GM10847 (cell line): ENCODE data around the gene IL22RA2.

Experiments
- POLR2A ChIP-seq: IDR thresholded peaks from 2 replicates; pipeline ENCODE4 v1.6.1; 2011; ENCODE audit not compliant: insufficient read length; ENCODE audit errors: extremely low read depth

Gene IL22RA2

DNA sequence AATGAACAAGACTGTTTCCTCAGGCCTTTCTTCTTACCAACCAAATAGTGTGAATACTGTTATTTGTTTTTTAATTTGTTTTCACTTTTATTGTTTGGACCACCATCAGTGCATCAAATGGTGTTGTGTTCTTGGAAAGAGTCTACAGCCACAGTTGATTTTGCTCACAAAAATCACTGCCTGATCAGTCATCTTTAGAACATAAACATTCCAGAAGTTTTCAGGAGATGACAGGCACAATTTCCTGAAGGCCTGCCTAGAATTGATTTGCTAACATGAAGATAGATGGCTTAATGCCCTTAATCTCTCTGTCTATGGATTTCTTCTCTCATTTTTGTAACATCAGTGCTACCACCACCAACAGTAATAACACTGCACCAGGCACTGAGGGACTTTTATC, 13.5 kb downstream of the IL22RA2 start:
- TF ChIP-seq POLR2A: no peak

DNA sequence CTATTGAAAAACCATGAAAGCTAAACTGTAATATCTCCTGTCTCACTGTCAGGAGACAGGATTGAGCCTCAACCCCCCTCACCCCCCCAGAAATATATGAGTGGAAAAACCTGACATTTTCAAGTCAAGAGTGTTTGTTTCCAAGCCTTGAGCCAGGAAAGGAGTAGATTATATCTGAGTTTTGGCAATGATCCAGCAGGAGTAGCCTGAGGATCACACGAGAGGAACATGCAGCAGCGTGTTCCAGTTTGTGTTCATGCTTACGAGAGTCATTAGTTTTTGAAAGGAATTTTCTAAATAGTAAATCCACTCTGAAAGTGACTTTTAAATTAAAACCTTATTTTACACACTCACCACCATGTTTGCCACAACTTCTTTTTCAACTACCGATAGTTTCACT, 15.8 kb downstream of the IL22RA2 start:
- no peak for TF ChIP-seq POLR2A

DNA sequence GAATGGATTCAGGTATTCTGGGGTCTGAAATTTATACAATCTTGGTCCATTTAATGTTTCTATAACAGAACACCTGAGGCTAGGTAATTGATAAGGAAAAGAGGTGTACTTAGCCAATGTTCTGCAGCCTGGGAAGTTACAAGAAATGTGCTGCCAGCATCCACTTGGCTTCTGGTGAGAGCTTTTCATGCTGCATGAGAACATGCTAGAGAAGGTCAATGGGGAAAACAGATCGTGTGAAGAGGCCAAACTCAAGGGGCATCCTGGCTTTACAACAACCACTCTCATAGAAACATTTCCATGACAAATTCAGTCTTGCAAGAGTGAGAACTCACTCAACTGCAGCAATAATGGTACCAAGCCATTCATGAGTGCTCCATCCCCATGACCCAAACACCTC, 16.8 kb downstream of the IL22RA2 start:
- no peak for TF ChIP-seq POLR2A

DNA sequence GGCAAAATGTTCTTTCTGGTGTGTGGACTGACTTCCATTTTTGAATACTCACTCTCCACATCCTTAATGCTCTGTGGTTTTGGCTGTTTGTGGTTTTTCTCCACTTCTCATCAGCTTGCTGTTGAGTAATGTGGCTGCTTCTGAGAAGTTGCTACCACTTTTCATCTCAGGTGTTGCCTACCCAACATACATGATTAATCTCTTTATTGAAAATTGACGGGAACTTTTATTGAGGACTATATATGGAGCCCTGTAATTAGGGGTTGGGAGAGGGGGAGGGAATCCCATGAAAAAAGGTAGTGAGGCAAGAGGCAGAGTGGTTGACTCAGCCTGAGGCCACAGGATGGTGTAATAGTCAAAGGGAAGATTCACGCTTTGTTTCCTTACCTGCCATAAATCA, 17.6 kb downstream of the IL22RA2 start:
- no peak for TF ChIP-seq POLR2A

DNA sequence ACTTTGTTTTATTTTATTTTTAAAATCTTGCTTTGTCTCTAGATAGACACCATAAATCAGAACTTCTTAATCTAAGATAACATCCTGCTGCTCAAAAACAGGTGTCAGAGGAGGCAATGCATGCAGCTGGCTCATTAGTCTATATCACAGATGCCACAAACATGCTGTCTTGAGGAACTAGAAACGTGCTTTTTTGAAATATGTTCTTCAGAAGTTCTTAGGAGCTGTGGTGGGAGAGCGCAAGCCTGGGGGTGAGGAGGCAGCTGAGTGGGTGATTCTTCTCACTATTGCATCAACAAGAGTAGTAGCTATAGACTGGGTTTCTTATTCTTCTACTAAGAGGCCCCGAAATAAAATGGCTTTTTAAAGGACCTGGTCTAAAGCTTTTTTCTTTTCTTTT, 23.4 kb downstream of the IL22RA2 start:
- TF ChIP-seq POLR2A: no peak

DNA sequence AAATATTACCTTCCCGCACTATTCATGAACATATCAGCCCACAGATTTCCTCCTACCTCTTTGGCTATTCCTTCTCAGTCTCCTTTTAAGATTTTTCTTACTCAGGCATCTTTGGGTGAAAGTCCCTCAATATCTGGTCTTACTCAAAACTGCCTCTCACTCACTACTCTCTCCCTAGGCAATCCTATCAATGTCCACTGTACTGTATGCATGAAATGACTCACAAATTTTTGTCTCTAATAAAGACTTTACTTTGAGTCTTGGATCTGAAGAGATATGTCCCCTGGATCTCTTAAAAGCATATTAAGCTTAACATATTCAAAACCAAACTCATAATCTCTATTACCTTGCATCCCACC, 24.4 kb downstream of the IL22RA2 start:
- TF ChIP-seq POLR2A: no peak

DNA sequence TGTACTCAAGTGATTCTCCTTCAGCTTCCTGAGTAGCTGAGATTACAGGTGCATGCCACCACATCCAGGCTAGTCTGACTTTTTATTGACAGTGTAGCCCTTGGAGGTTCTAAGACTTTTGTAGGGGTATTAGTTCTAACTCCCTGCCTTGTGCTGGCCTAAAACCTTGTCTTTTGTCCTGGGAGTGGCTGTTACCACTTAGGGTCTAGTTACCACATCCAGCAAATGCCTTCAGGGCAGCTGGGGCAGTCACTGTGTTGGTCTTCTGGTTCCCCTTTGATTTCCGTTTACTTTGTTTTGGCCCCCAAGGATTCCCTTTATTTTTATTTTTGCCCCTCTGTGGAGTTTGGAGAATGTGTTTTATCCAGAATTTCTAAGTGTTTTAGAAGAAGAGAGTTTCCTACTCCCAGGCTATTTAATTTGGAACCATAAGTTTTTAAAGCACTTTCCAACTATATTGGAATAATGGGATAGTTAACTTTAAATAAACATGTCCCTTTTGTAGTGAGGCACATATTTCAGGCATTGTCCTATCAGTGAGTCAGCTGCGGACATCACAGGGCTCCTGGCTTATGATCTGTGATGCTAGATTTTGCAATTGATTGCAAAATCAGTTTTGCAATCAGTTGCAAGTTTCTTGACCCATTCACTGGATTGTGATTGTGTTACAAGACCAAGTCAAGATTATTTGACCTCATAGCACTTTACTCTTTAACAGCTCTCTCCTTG, 25.0 kb downstream of the IL22RA2 start:
- no peak for TF ChIP-seq POLR2A

DNA sequence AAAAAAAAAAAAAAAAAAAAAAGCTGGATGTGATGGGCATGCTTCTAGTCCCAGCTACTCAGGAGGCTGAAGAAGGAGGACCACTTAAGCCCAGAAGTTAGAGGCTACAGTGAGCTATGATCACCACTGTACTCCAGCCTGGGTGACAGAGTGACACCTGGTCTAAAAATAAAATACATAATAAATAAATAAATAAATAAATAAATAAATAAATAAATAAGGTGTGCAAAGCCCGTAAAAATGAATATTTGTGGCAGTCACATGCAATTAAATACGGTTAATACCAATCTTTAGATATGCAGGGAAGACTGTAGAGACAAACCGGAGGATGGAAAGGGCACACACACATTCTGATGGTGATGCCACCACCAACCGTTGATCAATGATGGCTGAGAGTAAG, 26.2 kb downstream of the IL22RA2 start:
- TF ChIP-seq POLR2A: no peak

DNA sequence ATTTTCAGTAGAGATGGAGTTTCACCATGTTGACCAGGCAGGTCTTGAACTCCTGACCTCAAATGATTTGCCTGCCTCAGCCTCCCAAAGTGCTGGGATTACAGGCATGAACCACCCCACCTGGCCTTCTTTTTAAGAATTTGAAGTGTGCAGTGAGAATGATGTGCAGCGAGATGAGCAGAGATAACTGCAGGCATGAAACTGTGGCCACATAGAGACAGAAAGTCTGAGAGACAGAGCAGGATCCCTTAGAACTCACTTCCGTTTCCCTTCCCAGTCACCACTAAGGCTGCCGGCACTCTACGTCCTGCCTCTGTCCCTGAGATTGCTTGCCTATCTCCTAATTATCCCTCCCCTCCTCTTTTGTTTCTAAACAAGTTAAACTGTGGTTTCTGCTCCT, 27.2 kb downstream of the IL22RA2 start:
- no peak for TF ChIP-seq POLR2A

DNA sequence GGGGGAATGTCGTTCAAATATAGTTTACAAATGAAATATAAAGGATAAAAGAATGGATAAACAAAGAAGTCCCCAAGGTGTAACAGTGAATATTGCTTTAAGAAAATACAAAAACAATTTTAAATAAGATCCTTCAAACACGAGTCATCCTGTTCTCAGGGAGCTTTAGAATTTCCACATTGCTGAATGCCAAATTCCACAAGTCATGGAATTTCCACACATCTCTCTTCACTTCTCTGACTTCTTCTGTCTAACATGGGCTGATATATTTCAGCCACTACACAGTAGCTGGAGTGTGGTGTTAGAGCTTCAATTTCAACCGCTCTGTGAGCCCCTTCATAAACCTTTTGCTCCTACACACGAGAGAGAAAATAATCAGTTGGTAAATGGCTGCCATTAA, 28.0 kb downstream of the IL22RA2 start:
- TF ChIP-seq POLR2A: no peak

DNA sequence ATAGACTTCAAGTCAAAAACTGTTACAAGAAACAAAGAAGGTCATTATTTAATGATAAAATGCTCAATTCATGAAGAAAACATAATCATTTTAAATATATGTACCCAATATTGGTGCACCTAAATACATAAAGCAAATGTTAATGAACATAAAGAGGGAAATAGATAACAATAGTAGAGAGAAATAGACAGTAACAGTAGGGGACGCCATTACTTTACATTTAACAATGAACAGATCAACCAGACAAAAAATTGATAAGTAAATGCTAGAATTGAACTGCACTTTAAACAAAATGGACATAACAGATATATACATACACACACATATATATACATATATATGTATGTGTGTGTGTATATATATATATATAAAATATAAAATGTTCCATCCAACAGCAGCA, 37.4 kb downstream of the IL22RA2 start:
- no peak for TF ChIP-seq POLR2A

DNA sequence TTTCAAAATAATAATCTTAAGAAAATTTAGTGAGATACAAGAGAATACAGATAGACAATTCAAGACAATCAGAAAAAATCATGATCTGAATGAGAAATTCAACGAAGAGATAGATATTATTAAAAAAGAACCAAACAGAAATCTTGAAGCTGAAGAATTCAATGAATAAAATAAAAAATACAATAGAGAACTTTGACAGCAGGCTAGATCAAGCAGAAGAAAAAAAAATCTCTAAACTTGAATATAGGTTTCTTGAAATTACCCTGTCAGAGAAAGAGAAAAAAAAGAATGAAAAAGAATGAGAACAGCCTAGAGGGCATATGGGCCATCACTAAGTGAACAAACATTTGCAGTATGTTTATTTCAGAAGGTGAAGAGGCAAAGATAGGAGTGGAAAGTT, 39.0 kb downstream of the IL22RA2 start:
- no peak for TF ChIP-seq POLR2A

DNA sequence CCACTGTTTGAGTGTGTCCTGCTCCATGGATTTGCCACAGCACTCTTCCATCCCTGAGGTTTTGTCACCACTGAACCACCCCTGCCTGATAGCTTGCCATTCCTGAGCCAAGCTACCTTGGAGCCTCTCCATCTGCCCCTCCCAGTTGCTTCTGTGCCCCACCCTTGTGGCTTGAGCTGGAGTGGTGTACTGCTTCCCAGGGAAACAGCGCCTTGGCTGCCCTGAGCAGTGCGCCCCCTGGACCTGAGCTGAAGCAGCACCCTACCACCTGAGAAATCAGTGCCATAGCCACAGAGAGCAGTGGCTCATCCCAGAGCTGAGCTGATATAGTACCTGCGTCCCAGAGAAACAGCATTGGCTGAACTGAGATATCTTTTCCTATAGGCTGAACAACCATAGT, 40.3 kb downstream of the IL22RA2 start:
- TF ChIP-seq POLR2A: no peak

DNA sequence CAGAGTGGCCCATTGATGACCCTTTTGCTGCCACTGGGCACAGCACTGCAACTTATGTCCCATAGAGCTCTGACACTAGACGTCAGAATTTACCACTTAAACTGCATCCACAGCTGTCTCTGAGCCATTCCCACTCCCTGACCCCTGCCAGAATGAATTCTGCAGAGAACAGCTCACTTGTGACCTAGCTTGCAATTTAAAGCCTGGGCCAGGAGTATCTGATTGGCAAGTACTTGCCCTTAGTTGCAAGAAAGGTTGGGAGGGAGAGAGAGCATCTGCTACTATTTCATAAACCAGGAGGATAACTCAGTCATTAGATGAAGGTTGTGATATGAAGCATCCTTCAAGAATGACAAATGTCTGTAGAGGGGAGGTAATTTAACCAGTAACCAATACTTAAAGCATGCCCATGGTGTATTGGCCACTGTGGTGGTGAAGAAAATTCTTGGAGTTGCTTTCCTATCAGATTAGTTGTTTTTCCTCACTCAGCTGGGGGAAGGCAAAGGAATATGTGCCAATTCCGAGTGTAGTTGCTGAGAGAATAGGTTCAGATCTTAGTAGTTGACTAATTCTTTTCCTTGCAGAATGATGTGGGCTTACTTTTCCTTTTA, 46.5 kb downstream of the IL22RA2 start:
- no peak for TF ChIP-seq POLR2A

DNA sequence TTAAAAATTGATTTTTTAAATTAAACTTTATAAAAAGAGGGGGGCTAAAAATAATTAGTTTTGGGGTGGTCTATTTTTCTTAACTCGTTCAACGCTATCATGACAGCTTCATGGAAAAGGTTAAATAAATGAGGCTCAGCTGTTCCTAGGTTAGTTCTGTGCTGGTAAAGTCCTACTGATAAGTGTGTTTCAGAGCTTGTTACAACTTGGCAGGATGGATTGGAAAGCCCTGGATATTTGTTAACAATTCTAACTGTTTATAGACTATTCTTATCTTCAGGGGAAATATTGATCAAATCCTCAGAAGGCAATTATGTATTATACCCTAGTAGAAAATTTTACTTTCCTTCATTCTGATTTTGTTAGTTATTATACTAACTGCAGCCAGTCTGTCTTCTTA, 50.4 kb downstream of the IL22RA2 start:
- TF ChIP-seq POLR2A: no peak

DNA sequence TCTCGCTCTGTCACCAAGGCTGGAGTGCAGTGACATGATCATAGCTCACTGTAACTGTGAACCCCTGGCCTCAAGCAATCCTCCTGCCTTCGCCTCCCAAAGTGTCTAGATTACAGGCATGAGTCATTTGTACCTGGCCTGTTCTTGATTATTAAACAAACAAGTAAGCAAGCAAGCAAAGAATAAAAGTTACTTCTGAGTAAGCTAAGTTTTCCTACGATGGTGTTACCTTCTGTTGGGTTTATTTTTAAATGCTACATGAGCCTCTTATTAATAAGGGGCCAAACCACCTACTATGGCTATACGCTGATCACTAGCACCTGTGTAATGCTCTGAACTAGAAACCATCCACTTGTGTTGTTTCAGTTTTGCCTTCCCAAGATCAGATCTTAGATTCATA, 50.8 kb downstream of the IL22RA2 start:
- no peak for TF ChIP-seq POLR2A

DNA sequence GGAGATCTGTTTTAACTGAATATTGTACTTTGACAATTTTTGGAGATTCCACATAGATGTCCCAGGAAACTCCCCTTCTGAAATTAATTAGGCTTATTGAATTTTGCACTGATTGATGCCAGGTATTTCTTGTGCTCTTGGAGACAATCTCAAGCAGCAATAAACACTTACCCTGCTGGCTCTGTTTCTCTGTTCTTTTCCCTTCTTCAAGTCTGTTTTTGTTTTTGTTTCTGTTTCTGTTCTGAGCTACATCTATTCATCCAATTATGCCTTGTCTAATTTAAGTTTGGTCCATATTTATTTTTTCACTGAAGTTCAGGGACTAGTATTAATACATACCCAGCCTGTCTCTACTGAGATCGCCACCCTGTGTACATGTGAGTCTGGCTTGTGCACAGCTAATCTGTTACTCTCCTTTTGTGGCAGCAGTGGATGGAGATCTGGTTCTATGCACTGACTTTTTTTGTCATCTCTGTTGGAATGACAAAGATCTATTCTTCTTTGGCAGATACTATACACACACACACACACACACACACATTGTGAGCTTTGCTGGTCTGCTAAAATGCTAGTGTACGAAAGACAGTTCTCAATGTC, 51.9 kb downstream of the IL22RA2 start:
- TF ChIP-seq POLR2A: no peak

DNA sequence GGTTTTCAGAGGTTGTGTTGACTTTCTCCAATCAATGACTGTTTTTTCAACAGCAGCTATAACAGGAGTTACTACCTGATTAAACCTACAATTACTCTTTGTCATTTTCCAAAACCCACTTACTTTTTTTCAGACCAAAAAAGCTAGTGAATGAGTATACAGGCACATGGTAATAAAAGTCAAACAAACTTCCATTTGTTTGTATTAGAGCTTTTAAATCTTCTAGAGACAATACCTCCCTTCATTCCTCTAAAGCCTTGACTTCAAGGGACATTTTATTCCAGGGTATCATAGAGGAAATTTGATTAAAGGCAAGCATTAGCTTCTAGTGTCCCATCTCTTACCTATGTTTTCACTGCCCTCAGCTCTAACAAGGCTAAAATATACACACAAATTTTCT, 52.7 kb downstream of the IL22RA2 start:
- TF ChIP-seq POLR2A: no peak
